ENCODE results near the gene TRIP6.
A peak's percentile ranks its signal among the peaks of the same experiment; 100 is the strongest.

TRIP6 gene

GRCh38 chr7:100856871-100857282, 10.3 kb upstream of the TRIP6 start:
- no peak for TF ChIP-seq CTCF (IDR thresholded peaks at IDR 0.05; ENCODE audit: insufficient read depth, missing control alignments)
- DNase-seq (ENCODE audit: insufficient read length, low spot score) (no peak), FAIRE-seq (no peak)

GRCh38 chr7:100859856-100860255, 7.3 kb upstream of the TRIP6 start:
- FAIRE-seq (no peak), DNase-seq (ENCODE audit: insufficient read length, low spot score) (no peak)
- no peak for TF ChIP-seq CTCF (IDR thresholded peaks at IDR 0.05; ENCODE audit: insufficient read depth, missing control alignments)

GRCh38 chr7:100860702-100861615, 6.2 kb upstream of the TRIP6 start:
- DNase-seq (ENCODE audit: insufficient read length, low spot score) (peak; percentile 20), FAIRE-seq (no peak)
- no peak for TF ChIP-seq CTCF (IDR thresholded peaks at IDR 0.05; ENCODE audit: insufficient read depth, missing control alignments)

GRCh38 chr7:100861616-100861985, 5.6 kb upstream of the TRIP6 start:
- DNase-seq (ENCODE audit: insufficient read length, low spot score) (no peak), FAIRE-seq (no peak)
- no peak for TF ChIP-seq CTCF (IDR thresholded peaks at IDR 0.05; ENCODE audit: insufficient read depth, missing control alignments)

GRCh38 chr7:100863406-100863950, 3.7 kb upstream of the TRIP6 start:
- FAIRE-seq (no peak), DNase-seq (ENCODE audit: insufficient read length, low spot score) (no peak)
- TF ChIP-seq CTCF (IDR thresholded peaks at IDR 0.05; ENCODE audit: insufficient read depth, missing control alignments), result no peak

GRCh38 chr7:100864263-100864845, 2.8 kb upstream of the TRIP6 start:
- TF ChIP-seq CTCF (IDR thresholded peaks at IDR 0.05; ENCODE audit: insufficient read depth, missing control alignments), result no peak
- FAIRE-seq, result no peak
- DNase-seq (ENCODE audit: insufficient read length, low spot score), result no peak
